Natural killer cell (primary cell): ENCODE data around the gene SCYL1. TPM values are rescaled to one million over a fixed set of nuclear protein-coding genes. Genes with fewer than 3 reads are reported as not detected.

ENCODE experiments used
- ATAC-seq, 3 donors: fragments of 150-1000 bp in 2 of 3; fragments of 200-7000 bp in 1 of 3; cut with Tn5 transposase; 1 replicate in 1 of 3; 2 replicates in 2 of 3; pipeline ENCODE4 v1.10.0; 2021; ENCODE audit warnings: mild to moderate bottlenecking in 2 of 3, moderate library complexity in 2 of 3
- DNase-seq, 2 donors: peaks; one replicate each; pipeline versions ENCODE4 v3.0.0 to v3.0.0-alpha.2; 2013 to 2021; ENCODE audit warnings: mixed read lengths in 1 of 2
- H3K27ac ChIP-seq: one replicate; pipeline ENCODE4 v1.5.1; 2013; ENCODE audit warnings: mild to moderate bottlenecking, low read length
- H3K27me3 ChIP-seq: one replicate; pipeline ENCODE4 v1.6.1; 2013; ENCODE audit warnings: low read length; ENCODE audit not compliant: control insufficient read depth, insufficient read depth
- H3K36me3 ChIP-seq: one replicate; pipeline ENCODE4 v1.6.1; 2013; ENCODE audit warnings: low read length; ENCODE audit not compliant: control insufficient read depth, insufficient read depth
- H3K4me1 ChIP-seq: one replicate; pipeline ENCODE4 v1.6.1; 2013; ENCODE audit warnings: low read length; ENCODE audit not compliant: control insufficient read depth, insufficient read depth
- H3K4me3 ChIP-seq: one replicate; pipeline ENCODE4 v1.5.1; 2013; ENCODE audit warnings: low read length
- H3K9me3 ChIP-seq: one replicate; pipeline ENCODE4 v1.6.1; 2013; ENCODE audit warnings: low read length; ENCODE audit not compliant: control insufficient read depth, insufficient read depth
- H3K27ac Mint-ChIP-seq, 2 donors: one replicate each; pipeline ENCODE4 v1.8.0; 2022; ENCODE audit warnings: mild to moderate bottlenecking in 2 of 2, mixed read lengths in 2 of 2, moderate library complexity in 1 of 2
- H3K27me3 Mint-ChIP-seq, 2 donors: one replicate each; pipeline ENCODE4 v1.8.0; 2022; ENCODE audit warnings: low read depth in 2 of 2, mixed read lengths in 2 of 2
- H3K36me3 Mint-ChIP-seq: one replicate; pipeline ENCODE4 v1.8.0; 2022; ENCODE audit warnings: mixed read lengths
- H3K4me1 Mint-ChIP-seq, 2 donors: one replicate each; pipeline ENCODE4 v1.8.0; 2022; ENCODE audit warnings: mixed read lengths in 2 of 2
- H3K4me3 Mint-ChIP-seq: one replicate; pipeline ENCODE4 v1.8.0; 2022; ENCODE audit warnings: mild to moderate bottlenecking, moderate library complexity, mixed read lengths
- H3K9me3 Mint-ChIP-seq, 2 donors: one replicate each; pipeline ENCODE4 v1.8.0; 2022; ENCODE audit warnings: mixed read lengths in 2 of 2
- WGBS: methylation state at CpG from one replicate; pipeline ENCODE4 v1.1.7; 2013; ENCODE audit warnings: missing lambda C conversion rate; ENCODE audit not compliant: insufficient coverage; 5-methylcytosine and 5-hydroxymethylcytosine counted together
- intact Hi-C: fragments of 100-400 bp; cut with micrococcal nuclease; formaldehyde crosslinking; loops from one replicate; pipeline ENCODE4 v1.14.2; 2022
- total RNA-seq, 4 donors: library from RNA; stranded (reverse); fragments of 120-200 nt in 1 of 4; gene quantifications; one replicate each; pipeline versions ENCODE4 v1.2.3 to v1.2.4, GENCODE V29; 2013 to 2022
- TF ChIP-seq, protein P1 (sequence below): fragments of 200-600 bp; IDR thresholded peaks from one replicate; pipeline ENCODE4 v1.8.0; 2022; ENCODE audit warnings: antibody characterized with exemption

SCYL1 gene
- total RNA-seq, 3 donors from 2014 or later (not counting 1 experiment from before 2014, with no cell fraction given), result 61.7 to 79.9 (median 71.3) TPM

DNA sequence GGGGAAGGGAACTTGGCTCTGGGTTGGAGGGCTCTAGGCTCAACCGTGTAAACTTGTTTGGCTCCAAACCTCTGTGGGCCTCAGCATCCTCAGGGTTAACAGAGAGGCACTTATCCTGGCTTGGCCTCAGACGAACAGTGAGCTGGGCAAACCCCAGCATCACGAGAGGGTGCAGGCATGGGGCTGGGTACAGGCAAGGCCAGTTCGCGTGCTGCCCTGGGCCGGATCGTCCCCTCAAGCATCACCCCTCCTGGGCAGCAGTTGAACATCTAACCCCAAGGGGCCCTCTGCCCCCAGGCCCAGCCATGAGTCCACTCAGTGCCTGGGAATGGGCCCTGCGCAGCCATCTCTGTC, 52.9 kb downstream of the SCYL1 start:
- H3K27me3 ChIP-seq, result no peaks in the 10 kb centered on the region
- Mint-ChIP-seq H3K27me3 (no peaks in the 10 kb centered on the region), H3K9me3 (no peaks in the 10 kb centered on the region), H3K4me1 (peaks cover 36 to 70% of the 10 kb centered on the region in 2 donors), H3K4me3 (peak overlapping the region; percentile 49), H3K36me3 (no peaks in the 10 kb centered on the region), H3K27ac (peak overlapping the region; percentile 71 to 75)
- DNase-seq (no peak), ATAC-seq (no peak)
- peaks cover 36% of the 10 kb centered on the region for H3K36me3 ChIP-seq
- peaks cover 48% of the 10 kb centered on the region for H3K4me1 ChIP-seq
- no peak overlapping the region for H3K4me3 ChIP-seq
- no peaks in the 10 kb centered on the region for H3K9me3 ChIP-seq
- H3K27ac ChIP-seq, result peak overlapping the region; percentile 83
- WGBS, result 61% methylated on average over 8 of the region's 8 CpGs
- TF ChIP-seq, protein P1, sequence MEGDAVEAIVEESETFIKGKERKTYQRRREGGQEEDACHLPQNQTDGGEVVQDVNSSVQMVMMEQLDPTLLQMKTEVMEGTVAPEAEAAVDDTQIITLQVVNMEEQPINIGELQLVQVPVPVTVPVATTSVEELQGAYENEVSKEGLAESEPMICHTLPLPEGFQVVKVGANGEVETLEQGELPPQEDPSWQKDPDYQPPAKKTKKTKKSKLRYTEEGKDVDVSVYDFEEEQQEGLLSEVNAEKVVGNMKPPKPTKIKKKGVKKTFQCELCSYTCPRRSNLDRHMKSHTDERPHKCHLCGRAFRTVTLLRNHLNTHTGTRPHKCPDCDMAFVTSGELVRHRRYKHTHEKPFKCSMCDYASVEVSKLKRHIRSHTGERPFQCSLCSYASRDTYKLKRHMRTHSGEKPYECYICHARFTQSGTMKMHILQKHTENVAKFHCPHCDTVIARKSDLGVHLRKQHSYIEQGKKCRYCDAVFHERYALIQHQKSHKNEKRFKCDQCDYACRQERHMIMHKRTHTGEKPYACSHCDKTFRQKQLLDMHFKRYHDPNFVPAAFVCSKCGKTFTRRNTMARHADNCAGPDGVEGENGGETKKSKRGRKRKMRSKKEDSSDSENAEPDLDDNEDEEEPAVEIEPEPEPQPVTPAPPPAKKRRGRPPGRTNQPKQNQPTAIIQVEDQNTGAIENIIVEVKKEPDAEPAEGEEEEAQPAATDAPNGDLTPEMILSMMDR, result no peak
- intact Hi-C loops, result no loop called here

DNA sequence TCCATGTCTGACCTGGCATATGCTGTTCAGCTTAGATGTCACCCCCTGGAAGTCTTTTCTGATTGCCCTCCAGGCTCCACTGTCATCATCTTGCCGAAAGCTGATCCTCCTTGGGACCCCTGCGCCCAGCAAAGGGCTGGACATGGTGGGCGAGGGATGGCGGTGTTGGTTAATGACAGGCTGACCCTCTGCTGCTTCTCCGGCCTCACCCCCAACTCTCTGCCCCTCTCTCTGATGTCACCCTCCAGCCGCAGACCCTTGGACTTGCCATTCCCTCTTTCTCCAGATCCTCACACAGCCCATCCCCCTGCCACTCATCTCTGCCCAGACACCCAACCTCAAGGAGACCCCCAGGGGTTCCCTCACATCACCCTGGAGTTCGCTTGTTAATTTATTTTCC, 53.3 kb downstream of the SCYL1 start:
- TF ChIP-seq, protein P1, result no peak
- Mint-ChIP-seq H3K27ac (peak overlapping the region; percentile 71 to 75), H3K27me3 (no peaks in the 10 kb centered on the region), H3K36me3 (no peaks in the 10 kb centered on the region), H3K9me3 (no peaks in the 10 kb centered on the region), H3K4me3 (peak overlapping the region; percentile 49), H3K4me1 (peaks cover 40 to 71% of the 10 kb centered on the region in 2 donors)
- DNase-seq, result no peak
- no peaks in the 10 kb centered on the region for H3K27me3 ChIP-seq
- no peak for ATAC-seq
- H3K9me3 ChIP-seq, result no peaks in the 10 kb centered on the region
- H3K27ac ChIP-seq, result peak overlapping the region; percentile 83
- peaks cover 36% of the 10 kb centered on the region for H3K36me3 ChIP-seq
- peaks cover 44% of the 10 kb centered on the region for H3K4me1 ChIP-seq
- WGBS, result 96% methylated on average over 7 of the region's 7 CpGs
- no peak overlapping the region for H3K4me3 ChIP-seq
- intact Hi-C loops, result no loop called here

GRCh38 chr11:65578667-65579066, 53.8 kb downstream of the SCYL1 start:
- 95% methylated on average over 3 of the region's 3 CpGs for WGBS
- no peaks in the 10 kb centered on the region for H3K9me3 Mint-ChIP-seq
- peaks cover 40 to 69% of the 10 kb centered on the region in 2 donors for H3K4me1 Mint-ChIP-seq
- DNase-seq (no peak), ATAC-seq (no peak)
- H3K4me3 ChIP-seq, result no peak overlapping the region
- TF ChIP-seq, protein P1, result no peak
- peak overlapping the region; percentile 49 for H3K4me3 Mint-ChIP-seq
- no peaks in the 10 kb centered on the region for H3K36me3 Mint-ChIP-seq
- no peaks in the 10 kb centered on the region for H3K27me3 ChIP-seq
- H3K27me3 Mint-ChIP-seq, result no peaks in the 10 kb centered on the region
- H3K4me1 ChIP-seq, result peaks cover 39% of the 10 kb centered on the region
- H3K27ac ChIP-seq, result no peak overlapping the region
- peaks cover 36% of the 10 kb centered on the region for H3K36me3 ChIP-seq
- H3K9me3 ChIP-seq, result no peaks in the 10 kb centered on the region
- intact Hi-C loops, result no loop called here
- peak overlapping the region; percentile 71 to 75 for H3K27ac Mint-ChIP-seq

GRCh38 chr11:65579291-65579690, 54.4 kb downstream of the SCYL1 start:
- DNase-seq, result no peak
- no peaks in the 10 kb centered on the region for H3K36me3 Mint-ChIP-seq
- WGBS, result 96% methylated on average over 4 of the region's 4 CpGs
- Histone ChIP-seq H3K27me3 (no peaks in the 10 kb centered on the region), H3K4me1 (peaks cover 41% of the 10 kb centered on the region), H3K4me3 (no peak overlapping the region), H3K9me3 (no peaks in the 10 kb centered on the region), H3K36me3 (peaks cover 40% of the 10 kb centered on the region), H3K27ac (no peak overlapping the region)
- H3K4me3 Mint-ChIP-seq, result peak overlapping the region; percentile 45
- no peak for ATAC-seq
- no peaks in the 10 kb centered on the region for H3K27me3 Mint-ChIP-seq
- peaks cover 35 to 68% of the 10 kb centered on the region in 2 donors for H3K4me1 Mint-ChIP-seq
- intact Hi-C loops, result no loop called here
- TF ChIP-seq, protein P1, result no peak
- H3K9me3 Mint-ChIP-seq, result no peaks in the 10 kb centered on the region
- H3K27ac Mint-ChIP-seq, result peak overlapping the region in 1 of 2 donors; percentile 71
